Cerebellar nuclear complex (tissue), 1 donor: Measurements from ENCODE around the gene PTCHD1.
A peak's percentile ranks its signal among the peaks of the same experiment; 100 is the strongest.

Experiments used
- DNase-seq, 2 experiments: peaks; one replicate each; lab custom pipeline; 2025; lab: John Stamatoyannopoulos, UW

The PTCHD1 gene

GRCh38 chrX:23356189-23356588 is 21.5 kb downstream of the PTCHD1 start:
- DNase-seq: no peak

- no peak for DNase-seq
Measured at GRCh38 chrX:23364416-23364815, 29.8 kb downstream of the PTCHD1 start.

- peak in 1 of 2 experiments; percentile 30 for DNase-seq
Measured at GRCh38 chrX:23365541-23365940, 30.9 kb downstream of the PTCHD1 start.

- DNase-seq: no peak
Measured at GRCh38 chrX:23366914-23367313, 32.3 kb downstream of the PTCHD1 start.

- no peak for DNase-seq
Measured at GRCh38 chrX:23369027-23369426, 34.4 kb downstream of the PTCHD1 start.

- peak in 1 of 2 experiments; percentile 11 for DNase-seq
Measured at GRCh38 chrX:23372220-23372902, 37.7 kb downstream of the PTCHD1 start.

GRCh38 chrX:23373129-23373804 is 38.6 kb downstream of the PTCHD1 start:
- DNase-seq: peak in 1 of 2 experiments; percentile 3

GRCh38 chrX:23374291-23374690 is 39.6 kb downstream of the PTCHD1 start:
- peak; percentile 22 to 25 for DNase-seq

- DNase-seq: no peak
Measured at GRCh38 chrX:23376581-23376980, 41.9 kb downstream of the PTCHD1 start.

- no peak for DNase-seq
Measured at GRCh38 chrX:23380581-23380980, 45.9 kb downstream of the PTCHD1 start.

- DNase-seq: no peak
Measured at GRCh38 chrX:23381099-23382087, 46.7 kb downstream of the PTCHD1 start.

- DNase-seq: no peak
Measured at GRCh38 chrX:23382572-23382971, 47.9 kb downstream of the PTCHD1 start.

- DNase-seq: no peak
Measured at GRCh38 chrX:23383411-23383810, 48.8 kb downstream of the PTCHD1 start.

GRCh38 chrX:23385242-23385641 is 50.6 kb downstream of the PTCHD1 start:
- no peak for DNase-seq

- no peak for DNase-seq
Measured at GRCh38 chrX:23386260-23386659, 51.6 kb downstream of the PTCHD1 start.

GRCh38 chrX:23386726-23387125 is 52.1 kb downstream of the PTCHD1 start:
- no peak for DNase-seq

- no peak for DNase-seq
Measured at GRCh38 chrX:23387550-23388184, 53.0 kb downstream of the PTCHD1 start.

GRCh38 chrX:23389196-23389792 is 54.6 kb downstream of the PTCHD1 start:
- DNase-seq: no peak

- DNase-seq: no peak
Measured at GRCh38 chrX:23390979-23391378, 56.3 kb downstream of the PTCHD1 start.

GRCh38 chrX:23392195-23392594 is 57.5 kb downstream of the PTCHD1 start:
- no peak for DNase-seq

- DNase-seq: no peak
Measured at GRCh38 chrX:23394421-23394820, 59.8 kb downstream of the PTCHD1 start.

GRCh38 chrX:23396263-23396662 is 61.6 kb downstream of the PTCHD1 start:
- DNase-seq: no peak
